ENCODE data around the gene SLC7A6OS.

Gene SLC7A6OS

GRCh38 chr16:68253721-68254120 is 57.0 kb downstream of the SLC7A6OS start:
- no peak for DNase-seq (ENCODE audit: low spot score)

- no peak for DNase-seq (ENCODE audit: low spot score)
Observed at GRCh38 chr16:68252383-68252782, 58.4 kb downstream of the SLC7A6OS start.

- DNase-seq (ENCODE audit: low spot score), result no peak
Observed at GRCh38 chr16:68251832-68252231, 58.9 kb downstream of the SLC7A6OS start.

GRCh38 chr16:68250951-68251350 is 59.8 kb downstream of the SLC7A6OS start:
- no peak for DNase-seq (ENCODE audit: low spot score)

GRCh38 chr16:68249371-68249770 is 61.4 kb downstream of the SLC7A6OS start:
- no peak for DNase-seq (ENCODE audit: low spot score)

All from CD4-positive, alpha-beta T cell treated with Interleukin-15 for 4 hours (primary cell).